Right kidney (tissue), 1 donor: Measurements from ENCODE around the gene RASGRF2.
"Not testable (repeated sequence)": the region's sequence is repeated elsewhere in the genome, so short reads cannot be mapped to it uniquely, and the experiment has no call there.

Source experiments
- DNase-seq: peaks from one replicate; pipeline ENCODE4 v3.0.0-alpha.2; 2016

Gene RASGRF2

GRCh38 chr5:80986382-80986781 is 26.2 kb downstream of the RASGRF2 start:
- DNase-seq: no peak

GRCh38 chr5:80987078-80987766 is 27.1 kb downstream of the RASGRF2 start:
- no peak for DNase-seq

DNA sequence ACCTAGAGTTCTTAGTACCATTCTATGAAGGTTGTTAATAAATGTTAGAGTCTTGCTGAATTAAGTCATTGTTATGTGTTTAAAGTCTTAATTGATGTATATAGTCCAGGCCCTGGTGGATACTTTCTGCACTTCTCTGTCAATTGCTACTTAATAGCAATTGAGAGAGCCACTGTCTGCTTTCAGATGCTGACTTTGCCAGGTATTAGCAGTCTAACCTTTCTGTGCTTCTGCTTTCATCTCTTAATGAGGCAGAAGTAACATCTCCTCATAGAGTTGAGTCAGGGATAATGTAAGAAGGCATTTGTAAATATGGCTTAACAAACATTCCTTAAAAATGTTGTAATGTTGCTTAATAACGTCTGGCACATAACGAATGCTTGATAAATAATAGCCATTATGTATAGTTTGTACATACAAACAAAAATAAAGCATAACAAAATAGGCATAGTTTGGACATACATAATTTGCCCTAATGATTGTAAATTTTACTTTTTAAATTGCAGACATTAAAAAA is 28.3 kb downstream of the RASGRF2 start:
- DNase-seq: no peak

GRCh38 chr5:80989883-80990282 is 29.7 kb downstream of the RASGRF2 start:
- DNase-seq: no peak

DNA sequence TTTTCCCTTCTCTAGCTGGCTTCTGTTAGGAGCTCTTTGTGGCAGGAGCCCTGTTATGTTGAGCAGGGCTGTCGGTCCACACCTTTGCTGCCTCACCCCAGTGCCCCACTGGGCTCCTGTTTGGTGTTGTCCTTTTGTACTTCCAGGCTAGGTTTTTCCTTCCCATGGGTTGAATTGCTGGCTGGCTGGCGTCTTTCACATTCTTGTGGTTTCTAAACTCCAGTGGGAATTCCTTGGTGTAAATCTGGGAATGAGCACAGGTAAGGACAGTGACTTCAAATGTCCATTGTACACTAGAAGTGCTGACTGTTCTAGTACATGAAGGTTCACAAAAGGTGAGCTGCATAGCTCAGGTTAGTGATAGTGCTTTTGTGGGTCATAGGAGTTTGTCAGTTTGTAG is 30.4 kb downstream of the RASGRF2 start:
- no peak for DNase-seq

GRCh38 chr5:80990971-80991370 is 30.8 kb downstream of the RASGRF2 start:
- no peak for DNase-seq

- DNase-seq: no peak
These were observed 35.7 kb downstream of the RASGRF2 start for GRCh38 chr5:80995908-80996307.

- DNase-seq: no peak
These were observed 38.4 kb downstream of the RASGRF2 start for GRCh38 chr5:80998590-80998979.

- no peak for DNase-seq
These were observed 43.7 kb downstream of the RASGRF2 start for GRCh38 chr5:81003811-81004386.

GRCh38 chr5:81005708-81006107 is 45.5 kb downstream of the RASGRF2 start:
- DNase-seq: no peak

GRCh38 chr5:81006231-81006630 is 46.1 kb downstream of the RASGRF2 start:
- no peak for DNase-seq

GRCh38 chr5:81006947-81007636 is 46.9 kb downstream of the RASGRF2 start:
- no peak for DNase-seq

DNA sequence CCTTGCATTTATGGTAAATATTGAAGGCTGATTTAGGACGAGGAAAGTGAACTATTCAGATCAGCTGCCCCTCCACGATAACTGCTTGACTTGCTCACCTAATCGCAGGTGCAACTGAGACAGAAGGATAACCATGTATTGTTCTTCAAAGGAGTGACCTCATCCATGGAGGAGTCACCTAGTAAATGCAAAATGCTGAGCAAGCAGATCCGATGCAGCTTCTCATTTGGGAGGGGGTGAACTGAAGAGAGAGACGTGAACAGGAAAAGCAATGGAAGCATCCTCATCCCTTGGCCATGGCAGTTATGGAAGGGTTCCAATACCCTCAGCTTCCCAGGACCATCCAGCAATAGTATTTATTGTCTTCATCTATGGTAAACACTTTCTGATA is 47.5 kb downstream of the RASGRF2 start:
- no peak for DNase-seq

DNA sequence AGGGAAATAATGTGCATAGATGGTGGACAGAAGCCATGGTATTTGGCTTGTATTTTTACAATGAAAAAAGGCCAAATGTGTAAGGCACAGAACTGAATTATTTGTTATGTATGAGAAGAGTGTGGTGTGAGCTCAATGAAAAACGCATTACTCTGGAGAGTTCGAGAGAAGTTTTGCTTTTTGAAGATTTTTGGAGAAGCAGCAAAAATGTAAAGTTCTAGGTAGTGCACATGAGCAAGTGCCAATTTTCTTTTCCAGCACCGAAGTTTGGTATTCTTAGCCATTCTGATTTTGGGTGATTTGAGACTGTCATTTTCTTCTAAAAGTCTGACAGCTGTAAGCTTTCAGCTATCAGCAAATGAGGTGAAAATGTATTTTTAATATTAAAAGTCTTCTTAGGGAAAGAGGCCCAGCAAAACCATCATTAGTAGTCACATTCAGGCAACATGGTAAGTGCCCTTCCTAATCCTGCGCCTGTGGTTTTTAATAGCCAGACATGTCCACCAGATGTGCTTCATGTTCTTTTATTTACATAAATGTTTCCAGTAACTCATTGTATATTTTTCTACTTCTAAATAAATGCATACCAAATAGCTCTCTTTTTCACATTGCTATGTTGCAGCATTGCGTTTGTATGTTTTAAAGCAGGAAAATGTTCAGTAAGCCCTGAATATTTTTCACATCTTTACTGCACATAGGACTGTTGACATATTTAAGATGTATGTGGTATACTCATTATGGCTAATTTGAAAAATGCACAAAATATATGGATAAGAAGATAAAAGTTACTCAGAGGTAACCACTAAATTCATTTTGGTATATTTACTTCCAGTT is 50.4 kb downstream of the RASGRF2 start:
- no peak for DNase-seq

DNA sequence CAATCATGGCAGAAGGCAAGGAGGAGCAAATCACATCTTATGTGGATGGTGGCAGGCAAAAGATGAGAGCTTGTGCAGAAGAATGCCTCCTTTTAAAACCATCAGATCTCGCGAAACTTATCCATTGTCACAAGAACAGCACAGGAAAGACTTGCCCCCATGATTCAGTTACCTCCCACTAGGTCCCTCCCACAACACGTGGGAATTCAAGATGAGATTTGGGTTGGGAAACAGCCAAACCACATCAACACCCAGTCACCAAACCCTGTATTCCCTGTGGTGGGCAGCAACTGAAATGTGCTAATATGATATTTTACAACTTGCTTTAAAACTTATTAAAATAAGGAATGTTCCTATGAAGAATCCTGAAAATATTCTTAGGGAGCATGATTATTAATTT is 54.2 kb downstream of the RASGRF2 start:
- no peak for DNase-seq

- no peak for DNase-seq
These were observed 56.0 kb downstream of the RASGRF2 start for GRCh38 chr5:81016116-81016515.

GRCh38 chr5:81017320-81017719 is 57.2 kb downstream of the RASGRF2 start:
- no peak for DNase-seq

DNA sequence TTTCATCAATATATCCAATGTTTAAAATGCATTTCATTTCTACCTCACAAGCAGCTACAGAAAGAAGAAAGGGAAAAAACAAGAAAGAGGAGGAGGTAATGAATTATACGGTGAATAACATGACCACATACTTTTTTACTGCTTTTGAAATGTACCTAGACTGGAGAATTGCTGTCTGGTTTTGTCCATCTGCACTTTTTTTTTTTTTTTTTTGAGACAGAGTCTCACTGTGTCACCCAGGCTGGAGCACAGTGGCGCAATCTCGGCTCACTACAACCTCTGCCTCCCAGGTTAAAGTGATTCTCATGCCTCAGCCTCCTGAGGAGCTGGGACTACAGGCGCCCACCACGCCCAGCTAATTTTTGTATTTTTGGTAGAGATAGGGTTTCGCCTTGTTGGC is 58.4 kb downstream of the RASGRF2 start:
- not testable (repeated sequence) for DNase-seq

- no peak for DNase-seq
These were observed 59.6 kb downstream of the RASGRF2 start for GRCh38 chr5:81019748-81020147.

DNA sequence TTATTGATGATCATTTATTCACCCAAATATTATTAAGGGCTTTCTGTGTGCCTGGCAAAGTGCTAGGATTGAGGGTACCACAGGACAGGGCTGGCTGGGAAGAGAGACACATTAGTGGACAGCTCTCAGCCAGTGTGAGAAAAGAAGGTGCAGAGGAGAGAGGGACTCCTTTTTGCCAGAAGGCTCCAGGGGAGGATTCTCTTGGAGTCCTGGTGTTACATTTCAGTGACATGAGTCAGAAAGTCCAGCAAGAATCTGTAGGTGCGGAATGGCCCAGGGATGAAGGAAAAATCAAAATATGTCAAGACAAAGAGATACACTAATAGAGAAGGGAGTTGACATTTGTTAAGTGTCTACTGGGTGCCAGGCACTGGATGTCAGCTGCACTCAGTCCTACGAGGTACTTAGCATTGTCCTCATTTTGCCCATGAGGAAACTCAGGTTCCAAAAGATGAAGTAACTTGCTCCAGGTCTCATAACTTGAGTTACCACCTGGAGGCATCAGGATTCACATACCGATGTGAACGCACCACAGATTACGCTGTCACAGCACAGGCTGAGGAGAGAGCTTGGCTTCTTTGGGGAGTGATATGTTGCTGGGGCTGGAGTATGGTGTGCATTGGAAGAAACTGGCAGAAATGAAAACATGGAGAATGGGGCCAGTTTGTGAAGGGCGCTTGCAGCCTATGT is 60.5 kb downstream of the RASGRF2 start:
- no peak for DNase-seq

DNA sequence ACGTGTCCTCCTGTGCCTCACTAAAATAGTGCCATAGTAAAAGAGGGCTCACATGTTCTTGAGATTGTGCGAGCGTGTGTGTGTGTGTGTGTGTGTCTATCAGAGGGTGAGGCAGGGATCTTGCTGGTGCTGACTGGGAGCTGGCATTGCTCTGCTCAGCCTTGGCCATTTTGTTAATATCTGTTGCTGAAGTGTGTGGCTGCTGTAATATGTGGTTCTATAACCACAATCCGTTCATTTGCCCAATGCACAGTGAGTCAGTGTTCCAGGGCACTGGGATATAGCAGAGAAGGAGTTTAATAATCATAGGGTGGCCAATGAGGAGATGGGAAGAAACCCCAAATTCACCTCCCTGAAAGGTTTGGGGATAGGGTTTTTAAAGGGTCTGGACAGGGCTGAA is 61.3 kb downstream of the RASGRF2 start:
- DNase-seq: no peak
